SK-N-SH (cell line): ENCODE results near the gene DPF3. TPM values are rescaled to one million over a fixed set of nuclear protein-coding genes. Genes with fewer than 3 reads are reported as not detected.

ENCODE experiments used
- CTCF ChIA-PET: fragments of 300-600, 350-600 bp; formaldehyde crosslinking; extraction: SDS; loops from one replicate; lab custom pipeline; 2021; lab: Yijun Ruan, JAX
- POLR2A ChIA-PET: fragments of 350-600 bp; sonication (Branson Sonifier 250); formaldehyde crosslinking; extraction: SDS; loops from one replicate; lab custom pipeline; 2020; ENCODE audit warnings: antibody characterized with exemption, inconsistent platforms; lab: Yijun Ruan, JAX
- DNase-seq: peaks from one replicate; pipeline ENCODE4 v3.0.0; 2012
- H2AFZ ChIP-seq: fragments of 200-600 bp; sonication (generic); 2 replicates; pipeline ENCODE4 v1.8.1; 2016; ENCODE audit warnings: antibody characterized with exemption, mild to moderate bottlenecking, low read depth
- H3F3A ChIP-seq: fragments of 200-600 bp; sonication (generic); replicated peaks from 2 replicates; pipeline ENCODE3; 2016; ENCODE audit warnings: antibody characterized with exemption, mild to moderate bottlenecking; ENCODE audit not compliant: insufficient read depth
- H3K27ac ChIP-seq, 2 experiments: fragments of 200-500 bp in 1 of 2; fragments of 200-600 bp in 1 of 2; sonication (Bioruptor generic) in 1 of 2; sonication (generic), shearing (Covaris generic) in 1 of 2; 2 replicates each; pipeline versions ENCODE4 v1.5.1 to v1.6.1; 2014 to 2016; ENCODE audit warnings: low read depth in 2 of 2, inconsistent platforms in 1 of 2, low read length in 1 of 2, mild to moderate bottlenecking in 1 of 2, mixed read lengths in 1 of 2
- H3K27me3 ChIP-seq: fragments of 200-600 bp; sonication (generic), shearing (Covaris generic); 2 replicates; pipeline ENCODE4 v1.6.1; 2016; ENCODE audit warnings: mixed run types; ENCODE audit not compliant: insufficient read depth
- H3K36me3 ChIP-seq, 2 experiments: fragments of 200-500 bp in 1 of 2; fragments of 200-600 bp in 1 of 2; sonication (Bioruptor generic) in 1 of 2; sonication (generic) in 1 of 2; replicated peaks in 1 of 2; 2 replicates each; pipeline versions ENCODE3 to v1.5.1; 2014 to 2016; ENCODE audit warnings: low read length in 1 of 2, mild to moderate bottlenecking in 1 of 2; ENCODE audit not compliant: insufficient read depth in 2 of 2, control insufficient read depth in 1 of 2
- H3K4me1 ChIP-seq, 2 experiments: fragments of 200-500 bp in 1 of 2; fragments of 200-600 bp in 1 of 2; sonication (Bioruptor generic) in 1 of 2; sonication (generic), shearing (Covaris generic) in 1 of 2; 2 replicates each; pipeline versions ENCODE4 v1.5.1 to v1.6.1; 2014 to 2016; ENCODE audit warnings: low read depth in 1 of 2, low read length in 1 of 2, mixed run types in 1 of 2; ENCODE audit not compliant: insufficient read depth in 2 of 2, control insufficient read depth in 1 of 2
- H3K4me2 ChIP-seq: fragments of 200-600 bp; sonication (generic), shearing (Covaris generic); 2 replicates; pipeline ENCODE4 v1.6.1; 2017; ENCODE audit warnings: mixed run types
- H3K4me3 ChIP-seq, 2 experiments: fragments of 200-500 bp in 1 of 2; fragments of 200-600 bp in 1 of 2; sonication (Bioruptor generic) in 1 of 2; sonication (generic), shearing (Covaris generic) in 1 of 2; 2 replicates each; pipeline versions ENCODE4 v1.5.1 to v1.8.1; 2014 to 2016; ENCODE audit warnings: low read depth in 2 of 2, inconsistent platforms in 1 of 2, low read length in 1 of 2, mild to moderate bottlenecking in 1 of 2, mixed read lengths in 1 of 2, moderate library complexity in 1 of 2
- H3K79me2 ChIP-seq: fragments of 200-600 bp; sonication (generic); 2 replicates; pipeline ENCODE4 v1.8.1; 2017; ENCODE audit warnings: mild to moderate bottlenecking; ENCODE audit not compliant: insufficient read depth
- H3K9ac ChIP-seq: fragments of 200-600 bp; sonication (generic); 2 replicates; pipeline ENCODE4 v1.6.1; 2017; ENCODE audit warnings: mixed run types
- H3K9me2 ChIP-seq: fragments of 200-600 bp; sonication (generic); 2 replicates; pipeline ENCODE4 v1.6.1; 2017; ENCODE audit warnings: mixed run types
- H3K9me3 ChIP-seq: fragments of 200-600 bp; sonication (generic); 2 replicates; pipeline ENCODE4 v1.6.1; 2017; ENCODE audit warnings: mixed run types, mild to moderate bottlenecking, moderate library complexity
- H4K20me1 ChIP-seq: fragments of 200-600 bp; sonication (generic); 2 replicates; pipeline ENCODE4 v1.6.1; 2017; ENCODE audit warnings: mild to moderate bottlenecking, mixed run types; ENCODE audit not compliant: insufficient read depth
- EP300 ChIP-seq, 2 experiments: IDR thresholded peaks; 2 replicates each; pipeline versions ENCODE4 v1.4.0 to v1.6.1; 2012; ENCODE audit warnings: borderline replicate concordance in 1 of 2, low read depth in 1 of 2, low read length in 1 of 2
- EZH2phosphoT487 ChIP-seq: fragments of 200-600 bp; sonication (generic); IDR thresholded peaks from 2 replicates; pipeline ENCODE4 v1.6.1; 2017; ENCODE audit warnings: low read depth, mixed run types, mild to moderate bottlenecking, antibody characterized with exemption, moderate library complexity, borderline replicate concordance
- FOXJ3 ChIP-seq: sonication (generic); formaldehyde crosslinking; IDR thresholded peaks from 2 replicates; pipeline ENCODE4 v1.5.1; 2020; ENCODE audit warnings: mild to moderate bottlenecking, missing genetic modification reagents
- FOXM1 ChIP-seq: IDR thresholded peaks from 2 replicates; pipeline ENCODE4 v1.4.0; 2012; ENCODE audit warnings: low read depth, mild to moderate bottlenecking
- IRF3 ChIP-seq: fragments of 150-350 bp; IDR thresholded peaks from 2 replicates; pipeline ENCODE4 v1.6.1; 2016; ENCODE audit warnings: mild to moderate bottlenecking, low read depth, low read length
- MXI1 ChIP-seq: IDR thresholded peaks from 2 replicates; pipeline ENCODE4 v1.6.1; 2012; ENCODE audit warnings: mild to moderate bottlenecking, low read depth, low read length, improper control_type of control experiment
- NFIC ChIP-seq: IDR thresholded peaks from 2 replicates; pipeline ENCODE4 v1.4.0; 2012; ENCODE audit warnings: borderline replicate concordance
- POLR2AphosphoS5 ChIP-seq: IDR thresholded peaks from 2 replicates; pipeline ENCODE4 v1.6.1; 2012; ENCODE audit warnings: low read depth, low read length
- RAD21 ChIP-seq: IDR thresholded peaks from 2 replicates; pipeline ENCODE4 v1.6.1; 2012; ENCODE audit warnings: mild to moderate bottlenecking, low read length
- RFX5 ChIP-seq: IDR thresholded peaks from 2 replicates; pipeline ENCODE4 v1.6.1; 2012; ENCODE audit warnings: mild to moderate bottlenecking, improper control_type of control experiment, low read length
- SIN3A ChIP-seq: IDR thresholded peaks from 2 replicates; pipeline ENCODE4 v1.6.1; 2012; ENCODE audit warnings: low read depth, mild to moderate bottlenecking, low read length, moderate library complexity, borderline replicate concordance
- SMC3 ChIP-seq: IDR thresholded peaks from 2 replicates; pipeline ENCODE4 v1.6.1; 2012; ENCODE audit warnings: low read depth, low read length, improper control_type of control experiment
- TAF1 ChIP-seq: IDR thresholded peaks from 2 replicates; pipeline ENCODE4 v1.6.1; 2012; ENCODE audit warnings: low read depth, mild to moderate bottlenecking, low read length, moderate library complexity, borderline replicate concordance
- TCF12 ChIP-seq: IDR thresholded peaks from 2 replicates; pipeline ENCODE4 v1.4.0; 2012
- TEAD4 ChIP-seq: IDR thresholded peaks from 2 replicates; pipeline ENCODE4 v1.4.0; 2012; ENCODE audit warnings: mild to moderate bottlenecking, borderline replicate concordance; ENCODE audit not compliant: insufficient read depth
- USF1 ChIP-seq: IDR thresholded peaks from 2 replicates; pipeline ENCODE4 v1.4.0; 2012; ENCODE audit warnings: low read depth, borderline replicate concordance
- WGBS: methylation state at CpG from one replicate; pipeline ENCODE4 v1.1.6; 2017; ENCODE audit warnings: low lambda C conversion rate; 5-methylcytosine and 5-hydroxymethylcytosine counted together
- polyA plus RNA-seq, 3 experiments: library from polyadenylated mRNA; depleted of rRNA; stranded (reverse); fragments of >200 nt; gene quantifications; 2 replicates each; pipeline ENCODE4 v1.2.3, GENCODE V29; 2012
- TF ChIP-seq, protein P1 (sequence below): IDR thresholded peaks from 2 replicates; pipeline ENCODE4 v1.4.0; 2012; ENCODE audit warnings: low read depth
- TF ChIP-seq, protein P2 (sequence below): fragments of 200-600 bp; sonication (generic); IDR thresholded peaks from 2 replicates; pipeline ENCODE4 v1.6.1; 2017; ENCODE audit warnings: antibody characterized with exemption, mild to moderate bottlenecking, moderate library complexity
- TF ChIP-seq, protein P3 (sequence below): fragments of 150-350 bp; IDR thresholded peaks from 2 replicates; pipeline ENCODE4 v1.6.1; 2017; ENCODE audit warnings: antibody characterized with exemption, low read length, low read depth, borderline replicate concordance

Gene DPF3
- polyA plus RNA-seq, 1 of the 3 experiments (the other 2 are of a cell fraction) = 2.8 TPM

GRCh38 chr14:72605096-72605920 is 288.6 kb downstream of the DPF3 start:
- Histone ChIP-seq H3K27me3 (no peaks in the 10 kb centered on the region), H3K9me2 (no peaks in the 10 kb centered on the region), H4K20me1 (no peaks in the 10 kb centered on the region), H3K4me1 (peaks cover 0 to 16% of the 10 kb centered on the region in 2 experiments; a peak in 2 of 4 replicates), H2AFZ (no peak overlapping the region), H3K9ac (no peak overlapping the region), H3K4me3 (no peak overlapping the region), H3F3A (no peaks in the 10 kb centered on the region), H3K4me2 (no peak overlapping the region), H3K36me3 (no peaks in the 10 kb centered on the region), H3K9me3 (no peaks in the 10 kb centered on the region), H3K27ac (no peak overlapping the region), H3K79me2 (no peaks in the 10 kb centered on the region)
- WGBS = 85% methylated on average over 15 of the region's 18 CpGs
- ChIA-PET POLR2A (no interaction called here), CTCF (interaction anchor here (0.6 kb wide), 1 partner anchor 31 kb away, joined by 3 read pairs; no protein-coding TSS in a partner anchor)
- no peak for TF ChIP-seq SIN3A
- no peak for TF ChIP-seq RFX5
- TF ChIP-seq FOXM1 = no peak
- TF ChIP-seq, protein P1, sequence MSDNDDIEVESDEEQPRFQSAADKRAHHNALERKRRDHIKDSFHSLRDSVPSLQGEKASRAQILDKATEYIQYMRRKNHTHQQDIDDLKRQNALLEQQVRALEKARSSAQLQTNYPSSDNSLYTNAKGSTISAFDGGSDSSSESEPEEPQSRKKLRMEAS = no peak
- TF ChIP-seq SMC3 = no peak
- TF ChIP-seq MXI1 = no peak
- no peak for TF ChIP-seq IRF3
- no peak for TF ChIP-seq RAD21
- no peak for TF ChIP-seq TEAD4
- no peak for TF ChIP-seq TAF1
- TF ChIP-seq, protein P2, sequence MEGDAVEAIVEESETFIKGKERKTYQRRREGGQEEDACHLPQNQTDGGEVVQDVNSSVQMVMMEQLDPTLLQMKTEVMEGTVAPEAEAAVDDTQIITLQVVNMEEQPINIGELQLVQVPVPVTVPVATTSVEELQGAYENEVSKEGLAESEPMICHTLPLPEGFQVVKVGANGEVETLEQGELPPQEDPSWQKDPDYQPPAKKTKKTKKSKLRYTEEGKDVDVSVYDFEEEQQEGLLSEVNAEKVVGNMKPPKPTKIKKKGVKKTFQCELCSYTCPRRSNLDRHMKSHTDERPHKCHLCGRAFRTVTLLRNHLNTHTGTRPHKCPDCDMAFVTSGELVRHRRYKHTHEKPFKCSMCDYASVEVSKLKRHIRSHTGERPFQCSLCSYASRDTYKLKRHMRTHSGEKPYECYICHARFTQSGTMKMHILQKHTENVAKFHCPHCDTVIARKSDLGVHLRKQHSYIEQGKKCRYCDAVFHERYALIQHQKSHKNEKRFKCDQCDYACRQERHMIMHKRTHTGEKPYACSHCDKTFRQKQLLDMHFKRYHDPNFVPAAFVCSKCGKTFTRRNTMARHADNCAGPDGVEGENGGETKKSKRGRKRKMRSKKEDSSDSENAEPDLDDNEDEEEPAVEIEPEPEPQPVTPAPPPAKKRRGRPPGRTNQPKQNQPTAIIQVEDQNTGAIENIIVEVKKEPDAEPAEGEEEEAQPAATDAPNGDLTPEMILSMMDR = no peak
- no peak for DNase-seq

DNA sequence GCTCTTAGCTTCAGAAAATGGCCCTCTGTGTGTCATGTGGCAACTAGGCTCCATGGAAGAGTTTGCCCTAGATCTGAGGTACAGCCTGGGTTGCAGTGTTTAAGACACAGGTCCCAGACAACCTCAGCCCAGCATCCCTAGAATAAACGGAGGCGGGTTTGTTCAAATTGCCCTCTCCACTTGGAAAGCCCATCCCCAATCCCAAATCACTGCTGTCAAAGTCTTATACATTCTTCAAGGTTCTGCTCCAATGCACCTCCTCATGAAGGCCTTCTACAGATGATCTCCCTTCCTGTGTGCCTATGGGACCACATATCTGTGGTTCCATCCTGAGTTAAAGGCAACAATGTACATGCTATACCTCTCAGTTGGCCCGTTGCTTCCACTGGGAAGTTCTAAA is 289.8 kb downstream of the DPF3 start:
- Histone ChIP-seq H3K27me3 (no peaks in the 10 kb centered on the region), H3K27ac (no peak overlapping the region), H3K9me3 (no peaks in the 10 kb centered on the region), H2AFZ (no peak overlapping the region), H3K9me2 (no peaks in the 10 kb centered on the region), H3K4me2 (no peak overlapping the region), H4K20me1 (no peaks in the 10 kb centered on the region), H3F3A (no peaks in the 10 kb centered on the region), H3K36me3 (no peaks in the 10 kb centered on the region), H3K4me1 (peaks cover 0 to 16% of the 10 kb centered on the region in 2 experiments; a peak in 3 of 4 replicates), H3K9ac (no peak overlapping the region), H3K4me3 (no peak overlapping the region), H3K79me2 (no peaks in the 10 kb centered on the region)
- POLR2A ChIA-PET = no interaction called here
- 63% methylated on average over 2 of the region's 3 CpGs for WGBS
- DNase-seq = no peak
- CTCF ChIA-PET = no interaction called here
- TF ChIP-seq RAD21 (no peak), USF1 (no peak), FOXM1 (no peak), EP300 (IDR thresholded peaks at IDR 0.05; ENCODE audit: borderline replicate concordance in 1 of 2, low read depth in 1 of 2, low read length in 1 of 2) (no peak), NFIC (no peak), TCF12 (no peak), EZH2phosphoT487 (no peak), TAF1 (no peak), TEAD4 (no peak), POLR2AphosphoS5 (no peak), RFX5 (no peak), FOXJ3 (no peak)
- TF ChIP-seq, protein P2 = no peak
- TF ChIP-seq, protein P3, sequence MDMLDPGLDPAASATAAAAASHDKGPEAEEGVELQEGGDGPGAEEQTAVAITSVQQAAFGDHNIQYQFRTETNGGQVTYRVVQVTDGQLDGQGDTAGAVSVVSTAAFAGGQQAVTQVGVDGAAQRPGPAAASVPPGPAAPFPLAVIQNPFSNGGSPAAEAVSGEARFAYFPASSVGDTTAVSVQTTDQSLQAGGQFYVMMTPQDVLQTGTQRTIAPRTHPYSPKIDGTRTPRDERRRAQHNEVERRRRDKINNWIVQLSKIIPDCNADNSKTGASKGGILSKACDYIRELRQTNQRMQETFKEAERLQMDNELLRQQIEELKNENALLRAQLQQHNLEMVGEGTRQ = no peak
